ENCODE data around the gene GULP1.

The GULP1 gene

GRCh38 chr2:188316791-188317423 lies 25.2 kb downstream of the GULP1 start:
- no peak for TF ChIP-seq TAF1 (IDR thresholded peaks at IDR 0.05; ENCODE audit: low read depth, low read length)
- TF ChIP-seq POLR2AphosphoS5 (IDR thresholded peaks at IDR 0.05; ENCODE audit: low read depth, low read length): no peak
- TF ChIP-seq SPI1 (IDR thresholded peaks at IDR 0.05; ENCODE audit: low read depth, low read length): no peak
- TF ChIP-seq POLR2A (IDR thresholded peaks at IDR 0.05; ENCODE audit: low read depth, low read length): no peak
- no peak for TF ChIP-seq PAX5 (IDR thresholded peaks at IDR 0.05; ENCODE audit: insufficient read depth, low read length, severe bottlenecking)
- no peak for TF ChIP-seq POU2F2 (IDR thresholded peaks at IDR 0.05; ENCODE audit: low read depth, low read length)
- FAIRE-seq (no peak), DNase-seq (ENCODE audit: insufficient read length, low spot score) (no peak)

GRCh38 chr2:188318161-188318749 lies 26.6 kb downstream of the GULP1 start:
- FAIRE-seq (no peak), DNase-seq (ENCODE audit: insufficient read length, low spot score) (no peak)
- TF ChIP-seq TAF1 (IDR thresholded peaks at IDR 0.05; ENCODE audit: low read depth, low read length): no peak

GRCh38 chr2:188319838-188320237 lies 28.2 kb downstream of the GULP1 start:
- TF ChIP-seq POLR2AphosphoS5 (IDR thresholded peaks at IDR 0.05; ENCODE audit: low read depth, low read length) (no peak), TAF1 (IDR thresholded peaks at IDR 0.05; ENCODE audit: low read depth, low read length) (no peak), POLR2A (IDR thresholded peaks at IDR 0.05; ENCODE audit: low read depth, low read length) (no peak), SPI1 (IDR thresholded peaks at IDR 0.05; ENCODE audit: low read depth, low read length) (no peak), POU2F2 (IDR thresholded peaks at IDR 0.05; ENCODE audit: low read depth, low read length) (no peak), PAX5 (IDR thresholded peaks at IDR 0.05; ENCODE audit: insufficient read depth, low read length, severe bottlenecking) (no peak)
- FAIRE-seq (no peak), DNase-seq (ENCODE audit: insufficient read length, low spot score) (no peak)

GRCh38 chr2:188320861-188321260 lies 29.2 kb downstream of the GULP1 start:
- FAIRE-seq (no peak), DNase-seq (ENCODE audit: insufficient read length, low spot score) (no peak)
- TF ChIP-seq POLR2AphosphoS5 (IDR thresholded peaks at IDR 0.05; ENCODE audit: low read depth, low read length) (no peak), POLR2A (IDR thresholded peaks at IDR 0.05; ENCODE audit: low read depth, low read length) (no peak), PAX5 (IDR thresholded peaks at IDR 0.05; ENCODE audit: insufficient read depth, low read length, severe bottlenecking) (no peak), TAF1 (IDR thresholded peaks at IDR 0.05; ENCODE audit: low read depth, low read length) (no peak), SPI1 (IDR thresholded peaks at IDR 0.05; ENCODE audit: low read depth, low read length) (no peak), POU2F2 (IDR thresholded peaks at IDR 0.05; ENCODE audit: low read depth, low read length) (no peak)

- DNase-seq (ENCODE audit: insufficient read length, low spot score): no peak
- no peak for FAIRE-seq
- TF ChIP-seq POLR2A (IDR thresholded peaks at IDR 0.05; ENCODE audit: low read depth, low read length): no peak
- TF ChIP-seq TAF1 (IDR thresholded peaks at IDR 0.05; ENCODE audit: low read depth, low read length): no peak
- TF ChIP-seq POLR2AphosphoS5 (IDR thresholded peaks at IDR 0.05; ENCODE audit: low read depth, low read length): no peak
- no peak for TF ChIP-seq SPI1 (IDR thresholded peaks at IDR 0.05; ENCODE audit: low read depth, low read length)
- no peak for TF ChIP-seq POU2F2 (IDR thresholded peaks at IDR 0.05; ENCODE audit: low read depth, low read length)
- TF ChIP-seq PAX5 (IDR thresholded peaks at IDR 0.05; ENCODE audit: insufficient read depth, low read length, severe bottlenecking): no peak
Measured at GRCh38 chr2:188322569-188323551, 31.2 kb downstream of the GULP1 start.

- TF ChIP-seq POU2F2 (IDR thresholded peaks at IDR 0.05; ENCODE audit: low read depth, low read length): no peak
- no peak for TF ChIP-seq POLR2AphosphoS5 (IDR thresholded peaks at IDR 0.05; ENCODE audit: low read depth, low read length)
- no peak for TF ChIP-seq POLR2A (IDR thresholded peaks at IDR 0.05; ENCODE audit: low read depth, low read length)
- no peak for TF ChIP-seq TAF1 (IDR thresholded peaks at IDR 0.05; ENCODE audit: low read depth, low read length)
- TF ChIP-seq PAX5 (IDR thresholded peaks at IDR 0.05; ENCODE audit: insufficient read depth, low read length, severe bottlenecking): no peak
- no peak for TF ChIP-seq SPI1 (IDR thresholded peaks at IDR 0.05; ENCODE audit: low read depth, low read length)
- DNase-seq (ENCODE audit: insufficient read length, low spot score) (no peak), FAIRE-seq (no peak)
Measured at GRCh38 chr2:188324067-188324466, 32.4 kb downstream of the GULP1 start.

- FAIRE-seq: no peak
- TF ChIP-seq POU2F2 (IDR thresholded peaks at IDR 0.05; ENCODE audit: low read depth, low read length) (no peak), POLR2A (IDR thresholded peaks at IDR 0.05; ENCODE audit: low read depth, low read length) (no peak), SPI1 (IDR thresholded peaks at IDR 0.05; ENCODE audit: low read depth, low read length) (no peak), PAX5 (IDR thresholded peaks at IDR 0.05; ENCODE audit: insufficient read depth, low read length, severe bottlenecking) (no peak), TAF1 (IDR thresholded peaks at IDR 0.05; ENCODE audit: low read depth, low read length) (no peak)
- DNase-seq (ENCODE audit: insufficient read length, low spot score): no peak
Measured at GRCh38 chr2:188326290-188326668, 34.6 kb downstream of the GULP1 start.

- FAIRE-seq (no peak), DNase-seq (ENCODE audit: insufficient read length, low spot score) (no peak)
- TF ChIP-seq SPI1 (IDR thresholded peaks at IDR 0.05; ENCODE audit: low read depth, low read length) (no peak), PAX5 (IDR thresholded peaks at IDR 0.05; ENCODE audit: insufficient read depth, low read length, severe bottlenecking) (no peak)
Measured at GRCh38 chr2:188326669-188327301, 35.1 kb downstream of the GULP1 start.

GRCh38 chr2:188327518-188328213 lies 36.0 kb downstream of the GULP1 start:
- DNase-seq (ENCODE audit: insufficient read length, low spot score): no peak

More at GRCh38 chr2:188327518-188328213, 36.0 kb downstream of the GULP1 start:
- TF ChIP-seq TAF1 (IDR thresholded peaks at IDR 0.05; ENCODE audit: low read depth, low read length) (no peak), POLR2AphosphoS5 (IDR thresholded peaks at IDR 0.05; ENCODE audit: low read depth, low read length) (no peak), POLR2A (IDR thresholded peaks at IDR 0.05; ENCODE audit: low read depth, low read length) (no peak)
- no peak for FAIRE-seq

Measured in GM12891 (cell line).